Right ventricle myocardium superior (tissue), 1 donor: Measurements from ENCODE around the gene TMEM200A. TPM values are rescaled to one million over a fixed set of nuclear protein-coding genes. Genes with fewer than 3 reads are reported as not detected.

Experiments
- ATAC-seq: fragments of 200-7000 bp; cut with Tn5 transposase; one replicate; pipeline ENCODE4 v1.9.1; 2020; ENCODE audit warnings: mild to moderate bottlenecking; ENCODE audit not compliant: poor library complexity
- DNase-seq: peaks from one replicate; pipeline ENCODE4 v3.0.0-alpha.2; 2020
- intact Hi-C: fragments of 100-400 bp; cut with DNase I; formaldehyde crosslinking; loops from one replicate; pipeline ENCODE4 v1.11.2; 2022
- total RNA-seq: library from RNA; stranded (reverse); fragmentation: NEBNext Ultra II Directional; extraction: Animal tissue kit (Norgen Biotek cat#: 25700); gene quantifications from one replicate; pipeline ENCODE4 v1.2.1, GENCODE V29; 2021
- donor health status: DM: no; HTN: yes; CAD: no; lungs with severe emphysema.

TMEM200A gene
- total RNA-seq, 1 donor from 2014 or later, result not detected

- no peak for ATAC-seq
- intact Hi-C loops, result no loop called here
- no peak for DNase-seq
Measured at GRCh38 chr6:130373992-130374391, 8.2 kb downstream of the TMEM200A start.

GRCh38 chr6:130376936-130377335, 11.1 kb downstream of the TMEM200A start:
- ATAC-seq (no peak), DNase-seq (no peak)
- intact Hi-C loops, result no loop called here

- ATAC-seq, result no peak
- DNase-seq, result no peak
- intact Hi-C loops, result no loop called here
Measured at GRCh38 chr6:130377371-130377770, 11.6 kb downstream of the TMEM200A start.

- ATAC-seq (no peak), DNase-seq (no peak)
- intact Hi-C loops, result no loop called here
Measured at GRCh38 chr6:130377915-130378314, 12.1 kb downstream of the TMEM200A start.

DNA sequence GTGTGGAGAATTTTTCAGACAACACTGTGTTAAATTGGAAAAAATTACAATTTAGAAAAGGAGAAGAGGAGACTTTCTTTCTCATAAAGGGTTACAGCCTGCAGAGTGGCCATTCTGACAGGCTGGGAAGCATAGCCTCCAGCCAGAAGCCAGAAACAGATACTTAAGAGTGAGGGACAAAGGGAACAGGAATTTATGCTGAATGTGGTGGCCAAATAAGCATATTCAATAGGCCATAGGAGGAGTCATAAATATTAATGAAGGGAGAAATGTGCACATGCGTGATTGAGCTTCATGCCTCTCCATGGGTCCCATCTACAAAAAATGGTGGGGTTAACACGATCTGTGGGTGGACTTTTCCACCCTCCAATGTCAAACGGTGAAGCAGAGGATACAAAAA, 13.4 kb downstream of the TMEM200A start:
- DNase-seq, result no peak
- intact Hi-C loops, result no loop called here
- no peak for ATAC-seq

DNA sequence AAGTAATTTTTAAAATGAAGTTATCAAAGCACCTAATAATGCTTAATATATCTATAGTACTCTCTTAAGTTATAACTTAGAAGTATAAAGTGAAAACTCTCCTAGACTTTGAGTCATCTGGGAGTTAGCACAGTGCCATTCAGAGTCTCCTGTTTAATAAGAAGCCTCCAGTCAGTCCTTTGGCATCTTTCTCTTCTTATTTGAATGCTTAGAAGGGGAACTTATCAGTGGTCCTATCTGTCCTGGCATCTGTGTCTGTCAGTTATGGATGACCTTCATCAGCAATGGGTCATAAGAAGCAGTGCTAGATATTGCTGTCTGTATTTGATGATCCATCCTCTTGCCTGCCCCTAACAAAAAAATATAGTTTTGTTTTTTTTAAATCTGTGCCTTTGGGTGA, 15.2 kb downstream of the TMEM200A start:
- ATAC-seq, result no peak
- DNase-seq, result no peak
- intact Hi-C loops, result no loop called here

DNA sequence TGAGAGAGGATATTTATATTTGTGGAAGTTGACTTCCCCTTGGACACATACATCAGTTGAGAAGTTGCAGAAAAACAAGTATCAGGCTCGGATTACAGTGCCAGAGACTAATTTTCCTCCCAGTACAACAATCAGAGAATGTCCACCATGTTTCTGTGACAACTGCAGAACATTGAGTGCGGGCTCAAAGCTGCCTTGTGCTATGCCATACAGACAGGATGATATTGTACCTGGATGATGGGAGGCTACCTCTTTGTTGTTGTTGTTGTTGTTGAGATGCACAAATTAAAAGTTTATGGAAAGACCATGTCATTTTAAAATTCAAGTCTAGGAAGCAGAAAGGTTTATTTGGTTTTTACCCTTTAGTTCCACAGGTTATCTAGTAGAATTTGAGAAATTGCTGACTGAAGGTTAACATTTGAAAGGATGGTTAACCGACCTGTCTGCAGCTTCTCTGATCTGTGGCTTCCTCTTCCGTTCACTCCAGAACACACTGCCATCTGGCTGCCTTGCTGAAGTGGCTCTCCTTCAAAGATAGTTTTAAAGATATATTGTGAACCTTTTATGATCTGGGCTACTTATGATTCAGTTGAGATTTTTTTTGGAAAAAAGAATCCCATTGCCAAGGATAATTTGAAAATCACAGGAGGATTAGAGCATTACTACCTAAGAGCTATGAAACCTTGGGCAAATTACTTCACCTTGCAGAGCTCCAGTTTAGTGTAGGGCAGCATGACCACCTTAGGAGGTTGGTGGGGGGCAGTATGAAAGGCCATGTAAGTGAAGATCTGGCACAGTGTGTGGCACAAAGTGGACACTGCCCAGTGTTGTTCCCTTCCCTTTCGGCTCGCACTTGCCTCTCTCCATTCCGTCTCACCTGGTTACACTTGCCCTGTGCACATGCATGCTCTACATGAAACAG, 15.9 kb downstream of the TMEM200A start:
- intact Hi-C loops, result no loop called here
- ATAC-seq (no peak), DNase-seq (no peak)

DNA sequence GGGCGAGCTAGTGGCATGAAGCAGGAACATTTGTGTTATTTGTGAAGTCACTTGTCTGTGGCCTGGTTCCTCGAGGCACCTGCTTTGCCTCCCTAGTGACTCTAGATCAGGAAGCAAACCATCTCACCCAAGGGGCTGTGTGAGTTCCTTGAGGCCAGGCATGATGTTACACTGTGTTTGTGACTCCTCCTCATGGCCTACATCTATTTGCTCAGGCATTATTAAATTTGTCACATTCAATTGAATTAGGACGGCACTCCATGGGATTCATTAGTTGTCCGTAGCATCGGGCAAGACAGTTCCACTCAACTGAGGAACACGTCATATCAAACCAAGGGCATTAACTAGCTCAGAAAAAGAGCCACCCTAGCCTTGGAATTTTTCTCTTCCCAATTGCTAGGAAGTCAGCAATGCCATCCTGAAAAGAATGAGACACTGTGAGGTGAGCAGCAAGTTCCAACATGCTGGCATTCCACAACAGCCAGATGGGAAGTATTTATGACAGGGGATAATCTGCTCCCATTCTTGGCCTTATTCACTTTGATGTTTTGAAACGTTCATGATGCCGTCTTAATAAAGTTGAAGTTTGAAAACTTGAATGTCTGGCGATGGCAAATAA, 17.2 kb downstream of the TMEM200A start:
- DNase-seq, result no peak
- intact Hi-C loops, result no loop called here
- ATAC-seq, result no peak

- DNase-seq (no peak), ATAC-seq (no peak)
- intact Hi-C loops, result no loop called here
Measured at GRCh38 chr6:130385064-130385695, 19.4 kb downstream of the TMEM200A start.

DNA sequence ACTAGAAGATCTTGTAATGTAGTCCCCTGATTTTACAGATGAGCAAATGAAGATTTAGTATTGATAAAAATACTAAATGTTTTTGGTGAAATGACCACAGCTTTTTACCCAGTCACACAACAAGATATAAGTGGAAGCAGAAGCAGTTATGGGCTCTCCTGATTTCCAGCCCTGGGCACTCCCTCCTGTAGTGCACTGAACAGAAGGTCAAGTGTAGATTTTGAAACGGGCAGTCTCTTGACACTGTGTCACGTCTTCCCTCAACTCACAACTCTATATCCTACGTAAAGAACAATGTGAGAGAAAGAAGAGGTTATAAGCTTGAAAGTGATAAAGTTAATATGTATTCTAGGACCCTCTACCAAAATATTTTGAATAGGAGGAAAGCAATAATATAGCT, 23.3 kb downstream of the TMEM200A start:
- DNase-seq (no peak), ATAC-seq (no peak)
- intact Hi-C loops, result no loop called here

DNA sequence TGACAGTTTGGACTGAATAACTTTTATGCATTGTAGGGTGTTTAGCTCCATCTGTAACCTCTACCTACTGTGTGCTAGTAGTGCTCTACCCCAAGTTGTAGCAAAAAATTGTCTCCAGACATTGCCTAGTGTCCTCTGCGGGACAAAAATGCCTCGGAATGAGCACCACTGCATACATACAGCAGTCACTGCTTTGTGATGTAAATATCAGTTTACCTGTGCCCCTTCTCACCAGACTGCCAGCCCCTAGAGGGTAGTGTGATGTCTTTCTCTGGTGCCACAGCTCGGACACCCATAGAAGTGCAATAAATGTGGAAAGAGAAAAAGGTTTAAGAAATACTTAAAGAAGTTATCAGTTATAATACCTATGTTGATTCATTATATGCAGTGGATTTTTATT, 25.1 kb downstream of the TMEM200A start:
- ATAC-seq, result no peak
- intact Hi-C loops, result no loop called here
- DNase-seq, result no peak

DNA sequence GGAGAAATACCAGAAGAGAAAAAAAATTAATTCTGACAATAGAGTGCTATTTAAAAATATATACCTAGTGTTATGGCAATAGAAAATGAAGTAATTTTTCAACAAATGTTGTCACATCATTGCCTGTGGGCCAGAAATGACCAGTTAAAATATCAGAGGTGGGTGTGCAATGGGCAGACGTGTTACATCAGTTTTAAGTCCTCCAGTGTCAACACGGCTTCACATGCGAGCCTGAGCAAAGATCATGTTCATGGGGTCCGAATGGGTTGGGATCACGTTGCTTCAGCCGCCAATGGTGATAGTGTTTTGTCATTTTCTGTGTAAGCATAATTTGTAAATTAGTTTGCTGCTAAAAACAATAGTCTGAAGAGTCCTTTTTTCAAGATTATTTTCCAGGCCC, 27.5 kb downstream of the TMEM200A start:
- ATAC-seq, result no peak
- intact Hi-C loops, result no loop called here
- DNase-seq, result no peak

GRCh38 chr6:130394246-130394645, 28.4 kb downstream of the TMEM200A start:
- intact Hi-C loops, result no loop called here
- no peak for DNase-seq
- ATAC-seq, result no peak

- DNase-seq (no peak), ATAC-seq (no peak)
- intact Hi-C loops, result no loop called here
Measured at GRCh38 chr6:130395164-130395563, 29.3 kb downstream of the TMEM200A start.

DNA sequence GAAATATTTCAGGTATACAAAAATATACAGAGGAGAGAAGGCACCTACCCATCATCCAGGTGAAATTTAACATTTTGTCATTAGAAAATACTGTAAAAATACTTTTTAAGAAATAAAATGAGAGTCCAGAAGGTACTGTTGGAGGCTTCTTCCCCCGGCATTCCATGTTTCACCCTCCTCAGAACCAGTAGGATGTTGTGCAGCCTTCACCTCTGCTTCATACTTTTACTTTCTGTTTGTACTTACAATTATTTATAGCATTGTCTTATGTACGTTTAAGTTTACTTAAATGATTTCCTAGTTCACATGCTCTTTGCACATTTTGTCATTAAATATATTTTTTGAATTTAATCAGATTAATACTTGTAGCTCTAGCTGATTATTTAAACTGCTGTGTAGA, 30.9 kb downstream of the TMEM200A start:
- no peak for DNase-seq
- intact Hi-C loops, result no loop called here
- ATAC-seq, result no peak

GRCh38 chr6:130405549-130405948, 39.7 kb downstream of the TMEM200A start:
- intact Hi-C loops, result no loop called here
- DNase-seq (no peak), ATAC-seq (no peak)

GRCh38 chr6:130407032-130407431, 41.2 kb downstream of the TMEM200A start:
- ATAC-seq (no peak), DNase-seq (no peak)
- intact Hi-C loops, result no loop called here

GRCh38 chr6:130409418-130410100, 43.7 kb downstream of the TMEM200A start:
- ATAC-seq, result no peak
- DNase-seq, result no peak
- intact Hi-C loops, result no loop called here

DNA sequence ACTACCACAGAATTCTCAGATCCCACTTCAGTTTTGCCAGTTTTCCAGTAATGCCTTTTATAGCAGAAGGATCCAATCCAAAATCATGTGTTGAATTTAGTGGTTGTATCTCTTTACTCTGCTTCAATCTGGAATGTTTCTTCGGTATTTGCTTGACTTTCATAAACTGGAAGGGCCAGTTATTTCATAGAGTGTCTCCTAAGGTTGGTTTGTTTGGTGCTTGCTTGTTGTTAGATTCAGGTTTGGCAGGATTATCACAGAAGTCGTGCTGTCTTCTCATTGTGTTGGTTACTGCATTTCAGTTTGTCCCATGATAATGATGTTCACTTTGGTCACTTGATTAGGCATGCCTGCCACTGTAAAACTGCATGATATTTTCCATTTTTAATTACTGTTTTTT, 45.7 kb downstream of the TMEM200A start:
- no peak for ATAC-seq
- intact Hi-C loops, result no loop called here
- no peak for DNase-seq
